Central memory CD4-positive, alpha-beta T cell (primary cell): ENCODE measurements around the gene DPH2.
A peak's percentile ranks its signal among the peaks of the same experiment; 100 is the strongest.

ENCODE experiments used
- DNase-seq: peaks from one replicate; pipeline ENCODE4 v3.0.0; 2022

Gene DPH2

GRCh38 chr1:43970502-43970901 is 692 bp downstream of the DPH2 start:
- DNase-seq = no peak

GRCh38 chr1:43970911-43971310 is 1.1 kb downstream of the DPH2 start:
- no peak for DNase-seq

GRCh38 chr1:43971336-43971980 is 1.6 kb downstream of the DPH2 start:
- no peak for DNase-seq

- no peak for DNase-seq
These were observed 4.2 kb downstream of the DPH2 start for GRCh38 chr1:43973981-43974442.

GRCh38 chr1:43974443-43975248 is 4.8 kb downstream of the DPH2 start, which contains the start of gene ATP6V0B:
TSS of gene ATP6V0B (plus strand) at chr1:43974960. CDS start at chr1:43975041, 81 bp downstream.
- peak; percentile 88 for DNase-seq

GRCh38 chr1:43975249-43975961 is 5.6 kb downstream of the DPH2 start:
- peak; percentile 52 for DNase-seq

GRCh38 chr1:43976045-43976444 is 6.2 kb downstream of the DPH2 start:
- no peak for DNase-seq

- DNase-seq = no peak
These were observed 7.1 kb downstream of the DPH2 start for GRCh38 chr1:43976890-43977289.

- DNase-seq = no peak
These were observed 7.8 kb downstream of the DPH2 start for GRCh38 chr1:43977376-43978263.

GRCh38 chr1:43978264-43978550 is 8.4 kb downstream of the DPH2 start:
- no peak for DNase-seq

GRCh38 chr1:43978551-43979260 is 8.9 kb downstream of the DPH2 start, which contains the start of gene B4GALT2:
TSS of gene B4GALT2 (plus strand) at chr1:43979210. CDS start at chr1:43981161, 1,951 bp downstream.
- DNase-seq = no peak

GRCh38 chr1:43979261-43979527 is 9.4 kb downstream of the DPH2 start:
- DNase-seq = no peak

- no peak for DNase-seq
These were observed 9.9 kb downstream of the DPH2 start for GRCh38 chr1:43979528-43980254.

GRCh38 chr1:43980255-43981134 is 10.7 kb downstream of the DPH2 start:
- no peak for DNase-seq

- DNase-seq = no peak
These were observed 11.3 kb downstream of the DPH2 start for GRCh38 chr1:43981135-43981491.

GRCh38 chr1:43981636-43982035 is 11.8 kb downstream of the DPH2 start:
- DNase-seq = no peak

GRCh38 chr1:43982241-43982640 is 12.4 kb downstream of the DPH2 start:
- no peak for DNase-seq

- no peak for DNase-seq
These were observed 13.0 kb downstream of the DPH2 start for GRCh38 chr1:43982808-43983207.

- DNase-seq = no peak
These were observed 13.6 kb downstream of the DPH2 start for GRCh38 chr1:43983253-43983899.

GRCh38 chr1:43984855-43985254 is 15.0 kb downstream of the DPH2 start:
- no peak for DNase-seq
